Breast epithelium (tissue), 3 donors: ENCODE results near the gene RGS1.

Experiments used
- POLR2A ChIP-seq: fragments of 450-650 bp; IDR thresholded peaks from one replicate; pipeline ENCODE4 v1.6.1; 2016; ENCODE audit warnings: antibody characterized with exemption, mild to moderate bottlenecking, moderate library complexity
- POLR2AphosphoS5 ChIP-seq, 3 donors: sonication (generic); formaldehyde crosslinking; IDR thresholded peaks; one replicate each; pipeline ENCODE4 v1.6.1; 2017; ENCODE audit warnings: antibody characterized with exemption in 3 of 3
- TF ChIP-seq, protein P1 (sequence below), 3 donors: fragments of 450-650 bp; IDR thresholded peaks; one replicate each; pipeline ENCODE4 v1.5.1; 2016 to 2017; ENCODE audit warnings: antibody characterized with exemption in 3 of 3, mild to moderate bottlenecking in 3 of 3, moderate library complexity in 3 of 3

DNA sequence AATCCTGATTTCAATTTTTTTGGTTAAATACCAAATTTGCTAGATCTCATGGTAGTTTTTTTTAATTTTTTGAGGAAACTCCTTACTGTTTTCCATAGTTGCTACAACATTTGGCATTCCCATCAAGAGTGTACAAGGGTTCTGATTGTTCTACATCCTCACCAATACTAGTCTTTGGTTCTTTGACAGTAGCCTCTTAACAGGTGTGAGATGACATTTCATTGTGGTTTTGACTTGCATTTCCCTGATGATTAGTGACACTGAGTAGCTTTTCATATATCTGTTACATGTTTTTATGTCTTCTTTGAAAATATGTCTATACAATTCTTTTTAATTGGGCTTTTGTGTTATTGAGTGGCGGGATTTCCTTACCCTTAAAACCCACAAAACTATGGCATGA lies 39.5 kb downstream of the RGS1 start:
- TF ChIP-seq, protein P1, sequence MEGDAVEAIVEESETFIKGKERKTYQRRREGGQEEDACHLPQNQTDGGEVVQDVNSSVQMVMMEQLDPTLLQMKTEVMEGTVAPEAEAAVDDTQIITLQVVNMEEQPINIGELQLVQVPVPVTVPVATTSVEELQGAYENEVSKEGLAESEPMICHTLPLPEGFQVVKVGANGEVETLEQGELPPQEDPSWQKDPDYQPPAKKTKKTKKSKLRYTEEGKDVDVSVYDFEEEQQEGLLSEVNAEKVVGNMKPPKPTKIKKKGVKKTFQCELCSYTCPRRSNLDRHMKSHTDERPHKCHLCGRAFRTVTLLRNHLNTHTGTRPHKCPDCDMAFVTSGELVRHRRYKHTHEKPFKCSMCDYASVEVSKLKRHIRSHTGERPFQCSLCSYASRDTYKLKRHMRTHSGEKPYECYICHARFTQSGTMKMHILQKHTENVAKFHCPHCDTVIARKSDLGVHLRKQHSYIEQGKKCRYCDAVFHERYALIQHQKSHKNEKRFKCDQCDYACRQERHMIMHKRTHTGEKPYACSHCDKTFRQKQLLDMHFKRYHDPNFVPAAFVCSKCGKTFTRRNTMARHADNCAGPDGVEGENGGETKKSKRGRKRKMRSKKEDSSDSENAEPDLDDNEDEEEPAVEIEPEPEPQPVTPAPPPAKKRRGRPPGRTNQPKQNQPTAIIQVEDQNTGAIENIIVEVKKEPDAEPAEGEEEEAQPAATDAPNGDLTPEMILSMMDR (IDR thresholded peaks at IDR 0.05), result no peak
- no peak for TF ChIP-seq POLR2AphosphoS5 (IDR thresholded peaks at IDR 0.05)
- no peak for TF ChIP-seq POLR2A
